ENCODE data around the gene KCNK15.

KCNK15 gene

DNA sequence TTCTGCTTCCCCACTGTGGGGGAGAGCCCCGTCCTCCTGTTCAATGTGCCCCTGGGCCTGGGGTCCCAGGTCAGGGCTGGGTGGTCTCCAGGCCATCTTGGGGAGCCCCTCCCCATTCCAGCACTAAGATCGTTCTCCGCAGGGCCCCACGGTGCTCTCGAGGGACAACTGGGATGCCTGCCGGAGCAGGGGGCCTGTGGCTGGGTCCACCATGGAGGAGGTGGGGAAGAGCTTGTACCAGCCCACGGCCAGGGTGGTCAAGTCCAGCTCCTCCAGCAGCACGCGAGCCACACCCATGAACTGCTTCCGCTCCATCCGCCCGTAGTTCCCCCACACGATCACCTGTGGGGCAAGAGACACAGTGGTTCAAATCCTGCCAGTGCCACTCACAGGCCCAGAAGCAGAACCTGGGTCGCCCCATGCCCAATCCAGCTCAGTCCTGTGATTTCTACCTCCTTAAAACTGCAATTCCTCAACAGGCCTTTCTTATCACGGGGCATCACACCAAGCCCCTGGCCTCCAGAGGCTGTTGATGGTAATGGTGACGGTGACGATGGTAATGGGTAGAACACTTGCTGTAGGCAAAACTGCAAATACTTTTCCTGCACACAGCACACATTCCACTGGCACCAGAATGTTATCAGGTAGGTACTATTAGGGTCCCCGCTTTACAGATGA is 10.5 kb downstream of the KCNK15 start:
- H3K27me3 ChIP-seq (ENCODE audit: insufficient read depth, low read length), result peaks cover 15% of the 10 kb centered on the region; the same call in 1 of the 2 replicates
- H3K4me2 ChIP-seq (ENCODE audit: low read length), result no peak overlapping the region
- H3K4me1 ChIP-seq (ENCODE audit: insufficient read depth, low read length, severe bottlenecking), result peaks cover 6% of the 10 kb centered on the region

DNA sequence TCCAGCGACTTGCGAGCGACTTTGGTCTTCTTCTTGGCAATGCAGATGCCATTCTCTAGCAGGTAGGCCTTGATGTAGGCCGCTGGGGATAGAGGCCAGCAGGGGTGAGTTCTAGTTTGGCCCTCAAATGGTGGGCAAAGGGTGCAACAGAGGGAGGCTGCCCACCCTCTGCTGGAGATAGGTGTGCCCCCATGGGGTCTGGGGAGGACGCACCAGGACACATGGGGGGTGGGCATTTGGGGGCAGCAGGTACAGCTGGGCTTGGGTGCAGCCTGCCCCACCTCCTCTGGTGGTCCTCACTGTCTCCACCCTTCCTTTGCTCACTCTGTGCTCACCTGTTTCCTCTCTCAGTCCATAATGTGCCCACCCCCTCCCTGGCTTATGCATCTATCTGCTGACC is 11.3 kb downstream of the KCNK15 start:
- Histone ChIP-seq H3K27ac (ENCODE audit: low read depth, low read length, poor library complexity, severe bottlenecking) (no peak overlapping the region), H4K20me1 (ENCODE audit: insufficient read depth, low read length) (no peaks in the 10 kb centered on the region), H3K27me3 (ENCODE audit: insufficient read depth, low read length) (peaks cover 13% of the 10 kb centered on the region; the same call in 1 of the 2 replicates), H3F3A (ENCODE audit: insufficient read depth, low read length) (no peaks in the 10 kb centered on the region), H3K79me2 (ENCODE audit: insufficient read depth, low read length) (no peaks in the 10 kb centered on the region), H3K4me3 (ENCODE audit: low read depth, low read length, poor library complexity, severe bottlenecking) (no peak overlapping the region), H2AFZ (ENCODE audit: low read length) (no peak overlapping the region), H3K9me2 (ENCODE audit: low read depth, low read length) (no peaks in the 10 kb centered on the region), H3K4me2 (ENCODE audit: low read length) (no peak overlapping the region), H3K9me3 (ENCODE audit: low read length) (no peaks in the 10 kb centered on the region), H3K4me1 (ENCODE audit: insufficient read depth, low read length, severe bottlenecking) (peaks cover 6% of the 10 kb centered on the region), H3K9ac (ENCODE audit: low read length) (no peak overlapping the region), H3K36me3 (ENCODE audit: insufficient read depth, low read length) (no peaks in the 10 kb centered on the region)
- no peak for TF ChIP-seq EZH2 (IDR thresholded peaks at IDR 0.05; ENCODE audit: borderline replicate concordance, low read length)
- TF ChIP-seq, protein P1, sequence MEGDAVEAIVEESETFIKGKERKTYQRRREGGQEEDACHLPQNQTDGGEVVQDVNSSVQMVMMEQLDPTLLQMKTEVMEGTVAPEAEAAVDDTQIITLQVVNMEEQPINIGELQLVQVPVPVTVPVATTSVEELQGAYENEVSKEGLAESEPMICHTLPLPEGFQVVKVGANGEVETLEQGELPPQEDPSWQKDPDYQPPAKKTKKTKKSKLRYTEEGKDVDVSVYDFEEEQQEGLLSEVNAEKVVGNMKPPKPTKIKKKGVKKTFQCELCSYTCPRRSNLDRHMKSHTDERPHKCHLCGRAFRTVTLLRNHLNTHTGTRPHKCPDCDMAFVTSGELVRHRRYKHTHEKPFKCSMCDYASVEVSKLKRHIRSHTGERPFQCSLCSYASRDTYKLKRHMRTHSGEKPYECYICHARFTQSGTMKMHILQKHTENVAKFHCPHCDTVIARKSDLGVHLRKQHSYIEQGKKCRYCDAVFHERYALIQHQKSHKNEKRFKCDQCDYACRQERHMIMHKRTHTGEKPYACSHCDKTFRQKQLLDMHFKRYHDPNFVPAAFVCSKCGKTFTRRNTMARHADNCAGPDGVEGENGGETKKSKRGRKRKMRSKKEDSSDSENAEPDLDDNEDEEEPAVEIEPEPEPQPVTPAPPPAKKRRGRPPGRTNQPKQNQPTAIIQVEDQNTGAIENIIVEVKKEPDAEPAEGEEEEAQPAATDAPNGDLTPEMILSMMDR (IDR thresholded peaks at IDR 0.05; ENCODE audit: low read length), result no peak

More for the DNA sequence above, 10.5 kb downstream of the KCNK15 start:
- H3K36me3 ChIP-seq (ENCODE audit: insufficient read depth, low read length), result no peaks in the 10 kb centered on the region
- H3K4me3 ChIP-seq (ENCODE audit: low read depth, low read length, poor library complexity, severe bottlenecking), result no peak overlapping the region
- H3K9ac ChIP-seq (ENCODE audit: low read length), result no peak overlapping the region
- TF ChIP-seq EZH2 (IDR thresholded peaks at IDR 0.05; ENCODE audit: borderline replicate concordance, low read length), result no peak
- TF ChIP-seq, protein P1 (IDR thresholded peaks at IDR 0.05; ENCODE audit: low read length), result no peak
- H3K27ac ChIP-seq (ENCODE audit: low read depth, low read length, poor library complexity, severe bottlenecking), result no peak overlapping the region
- H3K9me3 ChIP-seq (ENCODE audit: low read length), result no peaks in the 10 kb centered on the region
- no peaks in the 10 kb centered on the region for H3K79me2 ChIP-seq (ENCODE audit: insufficient read depth, low read length)
- no peaks in the 10 kb centered on the region for H4K20me1 ChIP-seq (ENCODE audit: insufficient read depth, low read length)
- H2AFZ ChIP-seq (ENCODE audit: low read length), result no peak overlapping the region
- no peaks in the 10 kb centered on the region for H3K9me2 ChIP-seq (ENCODE audit: low read depth, low read length)
- no peaks in the 10 kb centered on the region for H3F3A ChIP-seq (ENCODE audit: insufficient read depth, low read length)

DNA sequence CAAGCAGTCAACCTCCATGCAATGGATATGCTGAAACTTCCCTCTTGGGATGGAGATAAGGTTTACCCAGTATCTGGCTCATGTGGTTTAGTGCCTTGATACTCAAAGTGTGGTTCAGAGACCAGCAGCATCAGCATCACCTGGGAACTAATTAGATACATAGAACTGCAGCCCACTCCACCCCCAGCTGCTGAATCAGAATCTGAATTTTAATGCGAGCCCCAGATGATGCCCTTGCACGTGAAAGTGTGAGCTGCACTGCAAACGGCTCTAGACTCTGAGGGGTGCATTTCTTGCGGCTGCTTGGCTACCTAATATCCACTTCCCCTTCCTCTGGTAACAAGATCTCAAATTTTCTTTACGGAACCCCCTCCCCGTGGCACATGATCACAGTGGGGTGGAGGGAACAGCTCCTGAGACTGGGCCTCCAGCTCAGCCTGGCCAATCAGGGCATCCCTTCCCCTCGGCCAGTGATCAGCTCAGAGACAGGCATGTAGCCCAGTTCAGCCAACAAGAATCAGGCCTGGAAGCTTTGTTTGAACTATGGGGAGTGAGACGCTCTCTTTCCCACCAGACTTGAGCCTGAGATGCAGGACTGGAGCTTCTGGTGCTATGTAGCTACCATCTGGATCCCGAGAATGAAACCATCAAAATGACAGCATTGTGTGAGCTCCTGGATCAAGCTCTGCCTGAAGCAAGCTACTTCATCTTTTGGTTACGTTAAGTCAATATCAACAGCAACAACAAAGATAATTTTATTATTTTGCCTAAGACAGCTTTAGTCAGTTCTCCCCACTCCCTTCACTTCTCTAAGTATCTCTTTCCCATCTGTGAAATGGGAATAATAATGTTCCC is 12.8 kb downstream of the KCNK15 start:
- H3K9me2 ChIP-seq (ENCODE audit: low read depth, low read length), result no peaks in the 10 kb centered on the region
- H3K27ac ChIP-seq (ENCODE audit: low read depth, low read length, poor library complexity, severe bottlenecking), result no peak overlapping the region
- H3K27me3 ChIP-seq (ENCODE audit: insufficient read depth, low read length), result peaks cover 9% of the 10 kb centered on the region; the same call in 1 of the 2 replicates
- no peaks in the 10 kb centered on the region for H3K9me3 ChIP-seq (ENCODE audit: low read length)
- no peaks in the 10 kb centered on the region for H3K4me1 ChIP-seq (ENCODE audit: insufficient read depth, low read length, severe bottlenecking)
- no peak overlapping the region for H3K4me3 ChIP-seq (ENCODE audit: low read depth, low read length, poor library complexity, severe bottlenecking)
- H3K79me2 ChIP-seq (ENCODE audit: insufficient read depth, low read length), result no peaks in the 10 kb centered on the region
- no peak overlapping the region for H3K9ac ChIP-seq (ENCODE audit: low read length)
- H2AFZ ChIP-seq (ENCODE audit: low read length), result no peak overlapping the region
- no peak overlapping the region for H3K4me2 ChIP-seq (ENCODE audit: low read length)
- H3K36me3 ChIP-seq (ENCODE audit: insufficient read depth, low read length), result no peaks in the 10 kb centered on the region
- H4K20me1 ChIP-seq (ENCODE audit: insufficient read depth, low read length), result no peaks in the 10 kb centered on the region
- TF ChIP-seq, protein P1 (IDR thresholded peaks at IDR 0.05; ENCODE audit: low read length), result no peak
- TF ChIP-seq EZH2 (IDR thresholded peaks at IDR 0.05; ENCODE audit: borderline replicate concordance, low read length), result no peak
- H3F3A ChIP-seq (ENCODE audit: insufficient read depth, low read length), result no peaks in the 10 kb centered on the region

Measured in OCI-LY1 (cell line).